H1 (cell line): Measurements from ENCODE around the gene CANT1. TPM values are rescaled to one million over a fixed set of nuclear protein-coding genes. Genes with fewer than 3 reads are reported as not detected.

Experiments used
- CTCF ChIA-PET: fragments of 300-600 bp; sonication (Branson Sonifier 250); formaldehyde crosslinking; loops from one replicate; lab custom pipeline; 2021; ENCODE audit not compliant: partially characterized antibody; lab: Charles Lee
- POLR2A ChIA-PET: fragments of 300-600 bp; sonication (Branson Sonifier 250); formaldehyde crosslinking; loops from one replicate; lab custom pipeline; 2021; ENCODE audit warnings: inconsistent platforms; ENCODE audit not compliant: partially characterized antibody; lab: Charles Lee
- DNase-seq, 2 experiments: peaks; one replicate each; pipeline versions ENCODE4 v3.0.0 to v3.0.0-alpha.2; 2010 to 2022; ENCODE audit warnings: low spot score in 2 of 2, low read depth in 1 of 2, mixed read lengths in 1 of 2
- FAIRE-seq: peaks from 2 replicates; lab custom pipeline; 2011; peaks lifted over from hg19 to GRCh38; lab: Jason Lieb, UNC
- H2AFZ ChIP-seq: 2 replicates; pipeline ENCODE4 v1.8.1; 2012; ENCODE audit warnings: low read length, inconsistent platforms
- H2AK5ac ChIP-seq: 2 replicates; pipeline ENCODE4 v1.6.1; 2013; ENCODE audit warnings: low read depth, low read length
- H2BK120ac ChIP-seq: replicated peaks from 2 replicates; pipeline ENCODE3; 2013; ENCODE audit warnings: low read depth, low read length, inconsistent platforms
- H2BK12ac ChIP-seq: 2 replicates; pipeline ENCODE4 v1.6.1; 2013; ENCODE audit warnings: low read depth, low read length
- H2BK15ac ChIP-seq: 2 replicates; pipeline ENCODE4 v1.6.1; 2013; ENCODE audit warnings: low read length
- H2BK20ac ChIP-seq: 2 replicates; pipeline ENCODE4 v1.6.1; 2013; ENCODE audit warnings: low read length
- H2BK5ac ChIP-seq: 2 replicates; pipeline ENCODE4 v1.6.1; 2013; ENCODE audit warnings: low read depth, low read length
- H3K14ac ChIP-seq: 2 replicates; pipeline ENCODE4 v1.6.1; 2013; ENCODE audit warnings: inconsistent platforms; ENCODE audit not compliant: insufficient read length
- H3K18ac ChIP-seq: 2 replicates; pipeline ENCODE4 v1.6.1; 2013; ENCODE audit warnings: low read length; ENCODE audit errors: extremely low read depth
- H3K23ac ChIP-seq: 2 replicates; pipeline ENCODE4 v1.6.1; 2013; ENCODE audit warnings: inconsistent platforms; ENCODE audit not compliant: insufficient read length
- H3K23me2 ChIP-seq: 2 replicates; pipeline ENCODE4 v1.6.1; 2013; ENCODE audit warnings: low read depth, low read length
- H3K27ac ChIP-seq: 2 replicates; pipeline ENCODE4 v1.6.1; 2011; ENCODE audit warnings: low read depth, low read length, inconsistent platforms
- H3K27me3 ChIP-seq, 4 experiments: replicated peaks in 1 of 4; 1 replicate in 1 of 4; 2 replicates in 3 of 4; pipeline versions ENCODE4 v1.6.1 to v1.8.1; 2011 to 2013; ENCODE audit warnings: low read length in 3 of 4, mild to moderate bottlenecking in 3 of 4, inconsistent platforms in 2 of 4, mixed read lengths in 2 of 4, moderate library complexity in 1 of 4; ENCODE audit not compliant: control insufficient read depth in 3 of 4, insufficient read depth in 3 of 4; ENCODE audit errors: extremely low read depth in 1 of 4
- H3K36me3 ChIP-seq, 4 experiments: 2 replicates each; pipeline versions ENCODE4 v1.6.1 to v1.8.1; 2011 to 2013; ENCODE audit warnings: mild to moderate bottlenecking in 4 of 4, low read length in 3 of 4, moderate library complexity in 2 of 4, control low read depth in 1 of 4, inconsistent platforms in 1 of 4; ENCODE audit not compliant: insufficient read depth in 4 of 4, control insufficient read depth in 2 of 4
- H3K4ac ChIP-seq: replicated peaks from 2 replicates; pipeline ENCODE3; 2013; ENCODE audit warnings: low read length, low read depth, mixed read lengths, inconsistent platforms; ENCODE audit not compliant: insufficient read length
- H3K4me1 ChIP-seq, 4 experiments: replicated peaks in 1 of 4; 1 replicate in 1 of 4; 2 replicates in 3 of 4; pipeline versions ENCODE4 v1.6.1 to v1.8.1; 2011 to 2013; ENCODE audit warnings: low read length in 3 of 4, inconsistent platforms in 2 of 4, mixed read lengths in 1 of 4; ENCODE audit not compliant: insufficient read depth in 4 of 4, control insufficient read depth in 3 of 4
- H3K4me2 ChIP-seq, 2 experiments: 2 replicates each; pipeline versions ENCODE4 v1.6.1 to v1.8.1; 2011 to 2013; ENCODE audit warnings: low read depth in 2 of 2, low read length in 2 of 2, control low read depth in 1 of 2, inconsistent platforms in 1 of 2, mild to moderate bottlenecking in 1 of 2; ENCODE audit not compliant: insufficient read depth in 1 of 2
- H3K4me3 ChIP-seq, 4 experiments: fragments of 200-600, 300-600 bp in 1 of 4; sonication (generic), shearing (Covaris generic), sonication (Bioruptor Twin) in 1 of 4; 2 replicates each; pipeline versions ENCODE4 v1.5.1 to v1.8.1; 2011 to 2016; ENCODE audit warnings: low read length in 4 of 4, low read depth in 3 of 4, control low read depth in 2 of 4, inconsistent platforms in 2 of 4, mild to moderate bottlenecking in 2 of 4, mixed read lengths in 1 of 4, moderate library complexity in 1 of 4; ENCODE audit not compliant: insufficient read depth in 2 of 4; ENCODE audit errors: extremely low read depth in 1 of 4
- H3K56ac ChIP-seq: replicated peaks from 2 replicates; pipeline ENCODE3; 2013; ENCODE audit warnings: low read depth, mild to moderate bottlenecking, mixed read lengths, low read length, inconsistent platforms; ENCODE audit not compliant: insufficient read length
- H3K79me1 ChIP-seq: 2 replicates; pipeline ENCODE4 v1.6.1; 2013; ENCODE audit warnings: low read depth, low read length, control low read depth
- H3K79me2 ChIP-seq, 2 experiments: 2 replicates each; pipeline versions ENCODE4 v1.6.1 to v1.8.1; 2012 to 2013; ENCODE audit warnings: low read length in 2 of 2, mild to moderate bottlenecking in 2 of 2, inconsistent platforms in 1 of 2; ENCODE audit not compliant: insufficient read depth in 2 of 2, control insufficient read depth in 1 of 2
- H3K9ac ChIP-seq, 4 experiments: replicated peaks in 1 of 4; 1 replicate in 1 of 4; 2 replicates in 3 of 4; pipeline versions ENCODE4 v1.6.1 to v1.8.1; 2011 to 2013; ENCODE audit warnings: low read depth in 3 of 4, low read length in 3 of 4, control low read depth in 2 of 4, mild to moderate bottlenecking in 2 of 4, moderate library complexity in 2 of 4, inconsistent platforms in 1 of 4; ENCODE audit errors: extremely low read depth in 1 of 4
- H3K9me3 ChIP-seq, 2 experiments: 2 replicates each; pipeline versions ENCODE4 v1.6.1 to v1.8.1; 2012 to 2013; ENCODE audit warnings: mild to moderate bottlenecking in 2 of 2, moderate library complexity in 2 of 2, control low read depth in 1 of 2, inconsistent platforms in 1 of 2, low read depth in 1 of 2, low read length in 1 of 2, mixed read lengths in 1 of 2; ENCODE audit not compliant: insufficient read depth in 2 of 2
- H4K20me1 ChIP-seq, 2 experiments: replicated peaks in 1 of 2; 2 replicates each; pipeline versions ENCODE3 to v1.8.1; 2011 to 2013; ENCODE audit warnings: inconsistent platforms in 2 of 2, low read length in 2 of 2, mild to moderate bottlenecking in 1 of 2; ENCODE audit not compliant: insufficient read depth in 2 of 2, control insufficient read depth in 1 of 2
- H4K5ac ChIP-seq: 2 replicates; pipeline ENCODE4 v1.6.1; 2013; ENCODE audit warnings: low read length, low read depth, mixed read lengths, inconsistent platforms; ENCODE audit not compliant: insufficient read length
- H4K8ac ChIP-seq: 2 replicates; pipeline ENCODE4 v1.8.0; 2013; ENCODE audit warnings: mild to moderate bottlenecking, moderate library complexity, low read length, inconsistent platforms; ENCODE audit not compliant: insufficient read depth; ENCODE audit errors: extremely low read depth
- H4K91ac ChIP-seq: replicated peaks from 2 replicates; pipeline ENCODE3; 2013; ENCODE audit warnings: low read length, mixed read lengths, inconsistent platforms; ENCODE audit not compliant: insufficient read length
- ASH2L ChIP-seq: fragments of 200-600, 300-600 bp; sonication (generic); IDR thresholded peaks from one replicate; pipeline ENCODE4 v1.7.1; 2017; ENCODE audit warnings: low read length
- NANOG ChIP-seq: IDR thresholded peaks from 2 replicates; pipeline ENCODE4 v1.6.1; 2011; ENCODE audit warnings: low read length, low read depth, mild to moderate bottlenecking, inconsistent platforms; ENCODE audit not compliant: insufficient read depth, poor library complexity, severe bottlenecking
- RXRA ChIP-seq: IDR thresholded peaks from 2 replicates; pipeline ENCODE4 v1.6.1; 2011; ENCODE audit warnings: low read depth, mild to moderate bottlenecking, low read length, moderate library complexity; ENCODE audit not compliant: insufficient read depth
- TAF7 ChIP-seq: optimal IDR thresholded peaks from 2 replicates; pipeline ENCODE3; 2011; ENCODE audit warnings: low read depth, mild to moderate bottlenecking, inconsistent platforms, low read length, moderate library complexity, borderline replicate concordance
- WGBS, 2 experiments: shearing (Covaris generic) in 1 of 2; methylation state at CpG; one replicate each; pipeline versions ENCODE4 v1.1.6 to v1.1.7; 2013 to 2015; ENCODE audit warnings: low lambda C conversion rate in 2 of 2, mixed read lengths in 2 of 2, inconsistent platforms in 1 of 2, low coverage in 1 of 2, missing lambda C conversion rate in 1 of 2; ENCODE audit not compliant: insufficient replicate concordance in 2 of 2, insufficient coverage in 1 of 2, insufficient read length in 1 of 2; ENCODE audit errors: extremely low coverage in 1 of 2, missing lambda C conversion rate in 1 of 2; 5-methylcytosine and 5-hydroxymethylcytosine counted together
- polyA plus RNA-seq, 7 experiments: library from polyadenylated mRNA; depleted of rRNA in 3 of 7; stranded (reverse) in 5 of 7; unstranded in 2 of 7; fragments of >200 nt in 5 of 7; fragments of 200-250 nt in 2 of 7; gene quantifications; 1 replicate in 5 of 7; 2 replicates in 1 of 7; 4 replicates in 1 of 7; pipeline versions ENCODE4 v1.2.1 to v1.2.3, GENCODE V29; 2011 to 2013; ENCODE audit warnings: missing spikeins in 2 of 7, mixed read lengths in 2 of 7
- total RNA-seq: library from RNA; stranded (reverse); fragmentation: NEBNext Ultra II Directional; extraction: Animal tissue kit (Norgen Biotek cat#: 25700); gene quantifications from 2 replicates; pipeline ENCODE4 v1.2.1, GENCODE V29; 2021

The CANT1 gene
- total and polyA plus RNA-seq, 2 of the 8 experiments (the other 6 are each of a cell fraction or from before 2014, with no cell fraction given) = 23.0 to 32.6 TPM

DNA sequence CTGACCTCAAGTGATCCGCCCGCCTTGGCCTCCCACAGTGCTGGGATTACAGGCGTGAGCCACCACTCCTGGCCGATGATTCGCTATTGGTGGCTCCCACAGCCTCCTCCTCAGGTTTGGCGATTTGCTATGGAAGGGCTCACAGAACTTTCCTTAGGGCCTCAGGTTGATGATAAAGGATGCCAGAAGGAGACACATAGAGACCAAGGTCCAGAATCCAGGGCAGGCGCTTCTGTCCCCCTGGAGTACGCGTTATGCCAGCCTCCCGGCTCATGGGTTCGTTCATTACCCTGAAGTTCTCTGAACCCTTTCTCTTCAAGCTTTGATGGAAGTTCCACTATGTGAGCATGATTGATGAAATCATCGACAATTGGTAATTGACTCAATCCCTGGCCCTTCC lies 49.8 kb downstream of the CANT1 start:
- Histone ChIP-seq H2BK15ac (no peak overlapping the region), H3K79me1 (no peaks in the 10 kb centered on the region), H2BK5ac (no peak overlapping the region), H3K4me2 (no peak overlapping the region), H3K23ac (no peak overlapping the region), H2BK20ac (no peak overlapping the region), H3K56ac (no peak overlapping the region), H3K4me3 (no peak overlapping the region), H3K27ac (no peak overlapping the region), H3K9me3 (no peaks in the 10 kb centered on the region), H3K79me2 (no peaks in the 10 kb centered on the region), H3K36me3 (no peaks in the 10 kb centered on the region), H3K23me2 (0 out of 2 replicates have a peak, but pooled peaks cover 1% of the 10 kb centered on the region), H3K4me1 (peaks cover 0 to 4% (median 0%) of the 10 kb centered on the region in 4 experiments; a peak in 1 of 7 replicates), H3K14ac (no peak overlapping the region), H2BK12ac (no peak overlapping the region), H2AK5ac (no peak overlapping the region), H3K27me3 (no peaks in the 10 kb centered on the region), H4K8ac (no peak overlapping the region), H4K5ac (no peak overlapping the region), H3K18ac (no peak overlapping the region), H3K4ac (no peak overlapping the region), H3K9ac (no peak overlapping the region), H4K20me1 (no peaks in the 10 kb centered on the region), H2AFZ (no peak overlapping the region), H2BK120ac (no peak overlapping the region), H4K91ac (no peak overlapping the region)
- 94% methylated on average over 12 of the region's 12 CpGs; no CpG with 5 or more reads in 1 of the 2 experiments for WGBS, 2 experiments
- FAIRE-seq = no peak
- TF ChIP-seq NANOG (no peak), TAF7 (no peak), RXRA (no peak), ASH2L (no peak)
- no peak for DNase-seq
- ChIA-PET CTCF (interaction anchor here (1.1 to 2.2 kb wide), 3 partner anchors 8 to 62 kb away, joined by 3 to 14 read pairs (median 5); no protein-coding TSS in a partner anchor), POLR2A (no interaction called here)
